Measurements from ENCODE around the gene CALML5. TPM values are rescaled to one million over a fixed set of nuclear protein-coding genes. Genes with fewer than 3 reads are reported as not detected.
A peak's percentile ranks its signal among the peaks of the same experiment; 100 is the strongest.

Gene CALML5
- total RNA-seq, 2 donors from 2014 or later, result not detected

DNA sequence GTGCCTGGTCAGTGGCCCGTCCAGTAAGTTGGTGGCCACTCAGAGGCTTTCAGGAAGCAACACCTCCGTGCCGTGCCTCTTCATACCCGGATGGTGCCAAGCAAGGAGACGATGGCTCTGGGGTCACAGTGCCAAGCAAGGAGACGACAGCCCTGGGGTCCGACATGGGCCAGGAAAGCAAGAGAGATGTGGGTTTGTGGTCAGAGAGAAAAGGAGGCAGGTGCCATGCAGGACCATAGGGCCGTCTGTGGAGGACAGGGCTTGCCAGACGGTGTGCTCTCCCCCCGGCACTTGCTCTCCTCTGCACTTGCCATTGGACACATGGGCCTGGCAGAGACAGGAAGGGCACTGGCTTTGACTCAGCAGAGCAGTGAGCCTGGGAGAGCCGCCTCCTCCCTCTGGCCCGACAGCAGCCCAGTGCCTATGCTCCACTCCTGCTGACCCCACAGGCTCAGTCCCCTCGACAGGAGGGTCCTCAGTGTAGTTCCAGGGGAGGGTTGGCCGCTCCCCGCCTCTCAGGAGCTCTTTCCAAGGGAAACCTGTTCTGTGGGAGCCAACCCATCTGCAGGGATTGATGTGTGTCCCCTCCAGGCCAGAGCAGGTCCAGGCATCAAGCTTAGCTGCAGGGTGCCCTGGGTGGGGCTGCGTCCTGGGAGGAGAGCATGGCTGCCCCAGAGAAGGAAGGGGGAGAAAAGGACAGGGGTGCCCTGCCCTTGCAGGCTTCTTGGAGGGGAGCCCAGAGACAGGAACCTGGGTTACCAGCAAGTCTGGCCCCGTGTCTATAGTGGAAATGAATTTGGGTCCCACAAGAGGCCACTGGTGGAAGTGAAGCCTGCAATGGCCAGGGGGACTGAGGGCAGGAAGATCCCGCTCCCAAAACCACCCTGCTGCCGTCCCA lies 7.6 kb upstream of the CALML5 start:
- Histone ChIP-seq H3K27me3 (no peaks in the 10 kb centered on the region), H3K9me3 (no peaks in the 10 kb centered on the region), H3K36me3 (replicated peaks in 1 of 2; ENCODE audit: insufficient read depth in 1 of 2, low read depth in 2 of 2) (no peaks in the 10 kb centered on the region), H3K4me1 (peaks cover 46% of the 10 kb centered on the region), H3K4me3 (no peak overlapping the region), H3K27ac (peak overlapping the region in 1 of 4 donors; percentile 53)
- DNase-seq (no peak), ATAC-seq (no peak)
- intact Hi-C loops (cut with DNase I), result no loop called here
- WGBS, 2 donors, result 86 to 92% methylated on average over 10 to 18 of the region's 19 CpGs
- no peak for TF ChIP-seq POLR2A (IDR thresholded peaks at IDR 0.05)

GRCh38 chr10:5506246-5506645 lies 6.9 kb upstream of the CALML5 start:
- no peak for DNase-seq
- Histone ChIP-seq H3K9me3 (no peaks in the 10 kb centered on the region), H3K27ac (peak overlapping the region in 2 of 4 donors; percentile 33 to 53), H3K27me3 (no peaks in the 10 kb centered on the region), H3K36me3 (replicated peaks in 1 of 2; ENCODE audit: insufficient read depth in 1 of 2, low read depth in 2 of 2) (no peaks in the 10 kb centered on the region), H3K4me3 (no peak overlapping the region), H3K4me1 (peaks cover 53% of the 10 kb centered on the region)
- TF ChIP-seq POLR2A (IDR thresholded peaks at IDR 0.05) (no peak), CTCF (IDR thresholded peaks at IDR 0.05) (no peak)
- WGBS, 2 donors, result 30 to 71% methylated on average over 2 of the region's 2 CpGs
- ATAC-seq, result no peak
- intact Hi-C loops (cut with DNase I), result no loop called here

GRCh38 chr10:5504146-5505072 lies 5.0 kb upstream of the CALML5 start:
- peak overlapping the region; percentile 72 to 77 (median 74) for H3K27ac ChIP-seq
- ATAC-seq, result peak; percentile 8
- 47 to 61% methylated on average over 15 to 18 of the region's 18 CpGs for WGBS, 2 donors
- intact Hi-C loops (cut with DNase I), result no loop called here
- no peaks in the 10 kb centered on the region for H3K9me3 ChIP-seq
- no peaks in the 10 kb centered on the region for H3K36me3 ChIP-seq (replicated peaks in 1 of 2; ENCODE audit: insufficient read depth in 1 of 2, low read depth in 2 of 2)
- DNase-seq, result peak in 2 of 4 donors; percentile 15 to 45
- no peaks in the 10 kb centered on the region for H3K27me3 ChIP-seq
- no peak overlapping the region for H3K4me3 ChIP-seq
- TF ChIP-seq POLR2A (IDR thresholded peaks at IDR 0.05) (no peak), CTCF (IDR thresholded peaks at IDR 0.05) (no peak)
- peaks cover 58% of the 10 kb centered on the region for H3K4me1 ChIP-seq

DNA sequence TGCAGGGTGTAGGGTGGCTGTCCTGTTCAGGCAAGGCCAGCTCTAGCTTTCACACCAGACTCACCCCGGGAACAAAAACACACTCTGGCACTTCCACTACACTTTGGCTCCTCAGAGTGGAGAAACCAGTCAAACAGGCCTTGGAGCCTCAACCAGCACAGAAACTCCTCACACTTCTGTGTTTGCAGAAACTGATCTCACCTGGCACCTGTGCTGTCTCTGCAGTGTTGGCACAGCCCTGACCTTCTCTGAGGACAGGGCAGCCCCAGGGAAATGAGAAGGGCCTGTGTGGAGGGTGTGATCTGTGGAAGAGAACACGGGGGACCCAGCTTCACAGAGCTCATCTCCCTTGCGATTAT lies 4.1 kb upstream of the CALML5 start:
- Histone ChIP-seq H3K27me3 (no peaks in the 10 kb centered on the region), H3K4me1 (peaks cover 58% of the 10 kb centered on the region), H3K27ac (peak overlapping the region; percentile 72 to 77 (median 74)), H3K4me3 (no peak overlapping the region), H3K36me3 (replicated peaks in 1 of 2; ENCODE audit: insufficient read depth in 1 of 2, low read depth in 2 of 2) (no peaks in the 10 kb centered on the region), H3K9me3 (no peaks in the 10 kb centered on the region)
- intact Hi-C loops (cut with DNase I), result no loop called here
- ATAC-seq (peak; percentile 98), DNase-seq (peak; percentile 86 to 94 (median 92))
- WGBS, 2 donors, result 9 to 19% methylated on average over 3 of the region's 3 CpGs
- no peak for TF ChIP-seq POLR2A (IDR thresholded peaks at IDR 0.05)
- TF ChIP-seq CTCF (IDR thresholded peaks at IDR 0.05), result no peak

Data from body of pancreas (tissue), 4 donors.